Lung (tissue), 12 donors: Measurements from ENCODE around the gene TMEM245. TPM values are rescaled to one million over a fixed set of nuclear protein-coding genes. Genes with fewer than 3 reads are reported as not detected.

Source experiments
- ATAC-seq: fragments of 200-7000 bp; cut with Tn5 transposase; one replicate; pipeline ENCODE4 v1.9.1; 2020; ENCODE audit warnings: moderate number of reproducible peaks; ENCODE audit not compliant: insufficient read depth, low FRiP score
- DNase-seq, 3 donors: peaks; one replicate each; pipeline ENCODE4 v3.0.0-alpha.2; 2013 to 2017
- H3K27ac ChIP-seq, 2 donors: one replicate each; pipeline ENCODE4 v1.5.1; 2013; ENCODE audit warnings: mild to moderate bottlenecking in 2 of 2, moderate library complexity in 2 of 2, control low read depth in 1 of 2, inconsistent platforms in 1 of 2, low read depth in 1 of 2, low read length in 1 of 2
- H3K27me3 ChIP-seq, 3 donors: one replicate each; pipeline ENCODE4 v1.5.1; 2013; ENCODE audit warnings: low read length in 2 of 3; ENCODE audit not compliant: control insufficient read depth in 3 of 3, insufficient read depth in 3 of 3
- H3K36me3 ChIP-seq, 4 donors: one replicate each; pipeline ENCODE4 v1.5.1; 2013; ENCODE audit warnings: low read length in 4 of 4, mild to moderate bottlenecking in 1 of 4, moderate library complexity in 1 of 4; ENCODE audit not compliant: control insufficient read depth in 4 of 4, insufficient read depth in 4 of 4
- H3K4me1 ChIP-seq, 5 donors: one replicate each; pipeline ENCODE4 v1.5.1; 2013; ENCODE audit warnings: low read length in 5 of 5, mild to moderate bottlenecking in 2 of 5, moderate library complexity in 1 of 5; ENCODE audit not compliant: control insufficient read depth in 5 of 5, insufficient read depth in 5 of 5
- H3K4me3 ChIP-seq: one replicate; pipeline ENCODE4 v1.5.1; 2013; ENCODE audit warnings: mild to moderate bottlenecking, control low read depth, moderate library complexity
- H3K9ac ChIP-seq, 2 donors: one replicate each; pipeline ENCODE4 v1.5.1; 2013; ENCODE audit warnings: low read length in 2 of 2, control low read depth in 1 of 2; ENCODE audit not compliant: insufficient read depth in 1 of 2
- H3K9me3 ChIP-seq, 4 donors: one replicate each; pipeline ENCODE4 v1.5.1; 2013; ENCODE audit warnings: low read length in 3 of 4, mild to moderate bottlenecking in 1 of 4, moderate library complexity in 1 of 4; ENCODE audit not compliant: control insufficient read depth in 4 of 4, insufficient read depth in 3 of 4
- CTCF ChIP-seq: IDR thresholded peaks from 2 replicates; pipeline ENCODE4 v1.5.1; 2012; ENCODE audit warnings: mild to moderate bottlenecking; ENCODE audit errors: control extremely low read depth, extremely low read depth
- WGBS, 2 donors: extraction: QIAGEN DNeasy Blood & Tissue Kit; methylation state at CpG; one replicate each; pipeline ENCODE4 v1.1.7; 2013; 5-methylcytosine and 5-hydroxymethylcytosine counted together
- polyA plus RNA-seq, 2 donors: library from polyadenylated mRNA; stranded (reverse); fragments of 200-250 nt; gene quantifications; one replicate each; pipeline ENCODE4 v1.2.1, GENCODE V29; 2013
- total RNA-seq, 2 donors: library from RNA; depleted of rRNA in 1 of 2; stranded (reverse); fragments of >200 nt in 1 of 2; gene quantifications; one replicate each; pipeline ENCODE4 v1.2.1, GENCODE V29; 2014 to 2021
- donor health status: control.
- donor health status: control.
- donor health status: Bipolar disorder and iron deficiency.
- donor health status: healthy.
- donor health status: DM: yes; HTN: yes; CAD: no.

TMEM245 gene
- total and polyA plus RNA-seq, 4 donors, result 15.0 to 137 (median 42.0) TPM

DNA sequence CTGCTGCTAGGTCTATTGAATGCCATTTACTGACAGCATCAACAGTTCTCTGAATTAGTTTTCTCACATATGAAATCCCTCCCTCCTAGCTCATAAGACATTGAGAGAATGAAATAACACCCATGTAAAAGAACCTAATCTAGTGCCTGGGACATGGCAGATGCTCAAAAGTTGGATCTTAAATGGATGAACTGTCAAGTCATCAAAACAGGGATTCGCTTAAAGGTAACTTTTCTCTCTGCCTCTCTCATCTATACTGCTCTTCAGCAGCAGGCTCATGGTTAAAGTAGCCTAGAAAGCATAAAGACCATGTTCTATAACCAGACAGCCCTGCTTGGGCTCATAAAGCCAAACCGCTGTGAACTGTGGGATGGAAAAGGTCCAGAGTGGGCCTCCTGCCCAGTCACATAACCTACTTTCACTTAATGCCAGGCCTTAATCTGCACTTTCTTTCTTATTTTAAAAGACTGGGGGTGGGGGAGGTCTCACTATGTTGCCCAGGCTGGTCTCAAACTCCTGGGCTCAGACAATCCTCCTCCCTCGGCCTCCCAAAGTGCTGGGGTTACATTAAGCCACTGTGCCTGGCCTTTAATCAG lies 3.7 kb downstream of the TMEM245 start:
- Histone ChIP-seq H3K27ac (peak overlapping the region in 1 of 2 donors; percentile 7), H3K9ac (peak overlapping the region in 1 of 2 donors; percentile 8), H3K9me3 (no peaks in the 10 kb centered on the region), H3K4me3 (no peak overlapping the region), H3K27me3 (no peaks in the 10 kb centered on the region), H3K36me3 (peaks cover 0 to 5% (median 2%) of the 10 kb centered on the region in 4 donors), H3K4me1 (peaks cover 11 to 34% (median 18%) of the 10 kb centered on the region in 5 donors)
- ATAC-seq (no peak), DNase-seq (peak in 1 of 3 donors; percentile 52)
- 81 to 95% methylated on average over 3 of the region's 3 CpGs for WGBS, 2 donors
- TF ChIP-seq CTCF, result no peak

DNA sequence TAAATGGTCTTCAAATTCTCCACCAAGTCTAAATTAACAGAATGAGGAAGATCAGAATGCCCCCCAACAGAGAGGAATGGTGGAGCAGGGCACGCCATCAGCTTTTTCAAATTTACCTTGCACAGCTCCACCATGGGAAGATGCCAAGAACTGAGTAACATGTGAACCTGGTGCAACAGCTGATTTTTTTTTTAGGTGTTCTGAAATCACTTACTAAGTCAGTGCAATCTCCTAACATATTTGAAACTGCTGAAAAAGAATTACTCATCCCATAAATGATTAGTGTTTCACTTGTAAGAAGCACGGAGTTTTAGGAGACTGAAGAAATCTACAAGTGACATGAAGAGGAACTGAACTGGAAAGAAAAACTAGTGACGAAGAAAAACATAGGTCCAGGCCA lies 5.1 kb downstream of the TMEM245 start:
- TF ChIP-seq CTCF, result no peak
- Histone ChIP-seq H3K27ac (peak overlapping the region; percentile 73 to 85), H3K27me3 (no peaks in the 10 kb centered on the region), H3K9ac (no peak overlapping the region), H3K36me3 (peaks cover 0 to 5% (median 2%) of the 10 kb centered on the region in 4 donors), H3K4me1 (peaks cover 11 to 44% (median 20%) of the 10 kb centered on the region in 5 donors), H3K4me3 (no peak overlapping the region), H3K9me3 (no peaks in the 10 kb centered on the region)
- ATAC-seq (no peak), DNase-seq (no peak)
- WGBS, 2 donors, result 65 to 77% methylated on average over 3 of the region's 3 CpGs

DNA sequence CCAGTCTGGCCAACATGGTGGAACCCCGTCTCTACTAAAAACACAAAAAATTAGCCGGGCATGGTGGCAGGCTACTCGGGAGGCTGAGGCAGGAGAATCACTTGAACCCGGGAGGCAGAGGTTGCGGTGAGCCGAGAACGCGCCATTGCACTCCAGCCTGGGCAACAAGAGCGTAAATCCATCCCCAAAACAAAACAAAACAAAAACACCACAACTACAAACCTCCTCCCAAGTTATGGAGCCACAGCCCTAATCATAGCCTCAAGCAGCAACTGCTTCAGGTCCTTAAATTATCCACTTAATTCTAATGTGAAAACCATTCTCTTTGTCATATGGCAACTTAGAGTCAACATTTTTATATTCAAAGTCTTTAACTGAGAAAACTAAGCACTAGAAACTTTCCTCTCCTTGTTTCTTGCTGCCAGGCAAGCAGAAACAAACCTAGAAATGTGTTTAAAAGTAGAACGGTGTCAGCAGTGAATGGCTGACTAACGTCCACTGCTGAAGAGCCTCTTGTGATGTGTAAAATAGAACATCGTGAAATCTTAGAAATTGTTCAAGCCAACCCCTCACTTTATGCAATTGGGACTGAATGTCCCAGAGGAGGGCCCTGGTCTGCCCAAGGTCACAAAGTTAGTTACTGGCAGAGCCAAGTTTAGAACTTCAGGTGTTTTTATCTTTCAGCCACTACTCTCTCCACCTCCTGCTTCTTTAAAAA lies 5.7 kb downstream of the TMEM245 start:
- peak overlapping the region; percentile 63 to 85 for H3K27ac ChIP-seq
- H3K4me3 ChIP-seq, result no peak overlapping the region
- WGBS, 2 donors, result 73 to 85% methylated on average over 12 of the region's 12 CpGs
- TF ChIP-seq CTCF, result no peak
- peaks cover 11 to 44% (median 21%) of the 10 kb centered on the region in 5 donors for H3K4me1 ChIP-seq
- H3K36me3 ChIP-seq, result peaks cover 0 to 5% (median 0%) of the 10 kb centered on the region in 4 donors
- DNase-seq, result no peak
- no peaks in the 10 kb centered on the region for H3K27me3 ChIP-seq
- H3K9me3 ChIP-seq, result no peaks in the 10 kb centered on the region
- no peak overlapping the region for H3K9ac ChIP-seq
- ATAC-seq, result peak; percentile 46
